Activated CD4-positive, alpha-beta T cell treated with anti-CD3 and anti-CD28 coated beads for 1 hour (primary cell): ENCODE data around the gene NXNL2.
A peak's percentile ranks its signal among the peaks of the same experiment; 100 is the strongest.

ENCODE experiments used
- DNase-seq: peaks from one replicate; pipeline ENCODE4 v3.0.0-alpha.2; 2020

NXNL2 gene

DNA sequence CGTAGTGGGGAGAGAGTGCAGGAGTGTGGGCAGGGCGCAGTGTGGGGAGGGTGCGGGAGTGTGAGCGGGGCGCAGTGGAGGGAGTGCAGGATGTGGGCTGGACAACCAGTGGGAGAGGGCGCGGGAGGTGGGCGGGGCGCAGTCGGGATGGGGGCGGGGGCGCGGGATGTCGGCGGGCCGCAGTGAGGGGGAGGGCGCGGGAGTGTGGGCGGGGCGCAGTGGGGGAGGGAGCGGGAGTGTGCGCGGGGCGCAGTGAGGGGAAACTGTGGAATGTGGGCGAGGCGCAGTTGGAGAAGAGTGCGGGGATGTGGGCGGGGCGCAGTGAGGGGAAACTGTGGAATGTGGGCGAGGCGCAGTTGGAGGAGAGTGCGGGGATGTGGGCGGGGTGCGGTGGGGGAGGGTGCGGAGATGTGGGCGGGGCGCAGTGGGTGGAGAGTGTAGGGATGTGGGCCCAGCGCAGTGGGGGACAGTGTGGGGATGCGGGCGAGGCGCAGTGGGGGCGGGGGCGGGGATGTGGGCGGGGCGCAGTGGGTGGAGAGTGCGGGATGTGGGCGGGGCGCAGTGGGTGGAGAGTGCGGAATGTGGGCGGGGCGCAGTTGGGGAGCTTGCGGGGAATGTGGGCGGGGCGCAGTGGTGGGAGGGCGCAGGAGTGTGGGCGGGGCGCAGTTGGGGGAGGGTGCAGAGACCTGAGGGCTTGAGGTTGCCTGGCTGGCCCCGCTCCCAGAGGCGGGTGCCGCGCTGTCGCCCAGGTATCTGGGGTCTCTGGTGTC is at the start of gene NXNL2:
NXNL2 (plus strand) TSS at position 723 of the 770 bp plus-strand sequence. CDS start 257 bp downstream, outside the sequence.
- peak; percentile 52 for DNase-seq

- no peak for DNase-seq
Observed at GRCh38 chr9:88488166-88488565, 46.8 kb upstream of the NXNL2 start.

DNA sequence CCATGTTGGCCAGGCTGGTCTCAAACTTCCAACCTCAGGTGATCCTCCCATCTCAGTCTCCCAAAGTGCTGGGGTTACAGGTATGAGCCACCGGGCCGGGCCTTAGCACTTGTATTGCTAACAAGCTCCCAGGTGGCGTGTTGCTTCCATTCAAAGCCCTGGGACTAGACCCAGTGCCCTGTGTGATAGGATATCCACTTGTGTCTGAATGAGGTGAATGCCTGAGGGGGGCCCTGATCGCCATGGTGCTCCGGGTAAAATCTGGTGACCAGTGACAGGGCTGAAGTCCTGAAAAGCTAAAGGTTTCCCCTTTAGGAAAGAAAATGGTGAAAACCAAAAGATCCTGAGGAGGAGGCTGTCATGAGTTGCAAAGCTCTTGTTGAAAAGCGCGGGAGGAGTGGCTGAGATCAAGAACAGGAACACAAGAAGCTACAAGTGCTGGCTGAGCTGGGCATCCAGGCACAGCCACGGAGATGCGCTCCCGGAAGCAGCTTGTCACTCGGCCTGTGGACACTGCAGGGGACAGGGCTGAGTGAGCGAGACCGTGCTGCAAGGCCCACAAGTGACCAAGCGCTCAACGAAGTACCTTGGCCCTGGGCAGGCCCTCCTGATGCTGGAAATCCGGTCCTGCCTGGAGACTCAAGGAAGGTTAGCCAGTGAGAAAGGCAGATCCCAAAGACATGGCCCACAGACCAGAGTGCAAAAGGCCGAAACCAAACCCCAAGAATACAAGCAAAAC is 39.8 kb upstream of the NXNL2 start:
- no peak for DNase-seq

DNA sequence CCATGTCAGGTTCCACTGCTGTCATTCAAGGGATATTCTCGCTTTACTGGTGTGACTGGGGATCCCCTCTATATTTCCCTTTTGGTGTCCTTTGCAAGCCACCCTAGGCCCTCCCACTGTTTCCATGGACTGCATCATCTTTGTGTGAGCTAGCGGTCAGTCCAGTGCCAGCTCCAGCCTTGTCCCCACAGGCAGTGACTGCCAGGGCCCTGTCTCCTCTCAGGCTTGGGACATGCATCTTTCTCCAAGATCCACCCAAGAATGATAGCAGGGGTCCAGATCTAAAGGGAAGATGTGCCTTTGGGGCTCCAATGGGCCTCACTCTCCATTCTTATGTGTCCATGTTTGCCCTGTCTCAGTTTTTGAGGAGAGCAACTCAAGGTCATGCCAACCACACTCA is 37.8 kb upstream of the NXNL2 start:
- DNase-seq, result no peak

DNA sequence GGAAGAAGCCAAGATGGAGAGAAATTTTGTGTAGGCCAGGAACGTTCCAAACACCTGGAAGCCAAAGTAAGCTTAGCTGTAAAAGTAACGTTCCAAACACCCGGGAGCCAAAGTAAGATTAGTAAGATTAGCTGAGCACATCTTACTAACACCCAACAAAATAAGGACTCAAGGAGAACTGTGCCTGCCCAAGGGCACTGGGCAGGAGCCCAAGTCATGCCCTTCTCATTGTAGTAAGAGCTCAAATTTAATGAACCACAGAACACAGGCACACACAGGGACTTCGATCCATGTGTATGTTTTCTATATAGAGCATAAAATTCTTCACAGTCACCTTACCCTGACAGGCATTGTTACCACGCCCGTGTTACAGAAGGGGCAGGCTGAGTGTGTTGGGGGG is 36.1 kb upstream of the NXNL2 start:
- DNase-seq, result no peak

DNA sequence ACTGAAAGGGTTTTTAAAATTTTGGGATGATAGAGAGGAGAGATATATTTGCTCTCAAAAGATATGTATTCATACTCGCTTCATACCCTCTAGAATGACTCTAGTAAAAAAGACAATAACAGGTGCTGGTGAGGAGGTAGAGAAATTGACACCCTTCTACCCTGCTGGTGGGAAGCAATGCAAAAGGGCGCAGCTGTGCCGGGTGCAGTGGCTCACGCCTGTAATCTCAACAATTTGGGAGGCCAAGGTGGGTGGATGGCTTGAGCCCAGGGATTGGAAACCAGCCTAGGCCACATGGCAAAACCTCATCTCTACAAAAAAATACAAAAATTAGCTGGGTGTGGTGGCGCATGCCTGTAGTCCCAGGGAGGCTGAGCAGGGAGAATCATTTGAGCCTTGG is 33.9 kb upstream of the NXNL2 start:
- DNase-seq, result no peak

DNA sequence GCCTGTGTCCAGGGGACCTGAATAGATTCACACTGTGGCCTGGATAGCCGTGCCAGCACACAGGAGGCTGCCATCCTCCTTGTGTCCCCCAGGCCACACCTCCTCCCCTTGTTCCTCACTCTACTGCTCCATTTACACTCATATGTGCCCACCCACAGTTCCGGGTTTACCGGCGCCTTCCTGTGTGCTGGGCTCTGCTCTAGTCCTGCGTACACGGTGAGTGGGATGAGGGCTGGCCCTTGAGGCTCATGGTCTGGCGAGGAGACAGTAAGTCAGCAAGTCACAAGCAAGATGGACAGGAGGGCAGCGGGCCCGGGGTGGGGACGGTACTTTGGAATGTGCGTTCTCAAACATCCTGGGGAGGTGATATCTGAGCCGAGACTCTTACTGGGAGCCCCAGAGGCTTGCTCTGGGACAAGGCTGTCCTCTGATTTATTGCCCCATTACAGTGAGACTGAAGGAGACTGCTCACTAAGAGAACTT is 32.4 kb upstream of the NXNL2 start:
- DNase-seq, result no peak

GRCh38 chr9:88503081-88503844 is 31.7 kb upstream of the NXNL2 start:
- no peak for DNase-seq

- DNase-seq, result no peak
Observed at GRCh38 chr9:88503845-88504764, 30.9 kb upstream of the NXNL2 start.

DNA sequence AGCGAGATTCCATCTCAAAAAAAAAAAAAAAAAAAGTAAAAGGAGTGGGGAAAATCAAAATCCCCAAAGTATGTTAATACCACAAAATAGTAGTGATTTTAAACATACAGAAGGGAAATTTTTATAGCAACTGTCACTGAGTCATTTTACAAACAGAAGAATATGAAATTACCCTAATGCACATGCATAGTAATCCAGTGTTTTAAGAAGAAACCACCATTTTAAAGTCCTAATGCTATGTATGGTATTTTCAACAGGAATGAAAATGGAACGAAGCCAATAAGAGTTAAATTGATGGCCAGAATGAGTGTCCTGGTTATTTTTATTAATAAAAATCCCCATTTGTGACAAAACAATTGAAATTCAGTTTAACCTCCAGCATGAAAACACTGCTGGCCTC is 26.7 kb upstream of the NXNL2 start:
- no peak for DNase-seq

GRCh38 chr9:88511906-88512305 is 23.1 kb upstream of the NXNL2 start:
- DNase-seq, result no peak

GRCh38 chr9:88514247-88514646 is 20.7 kb upstream of the NXNL2 start:
- DNase-seq, result no peak

GRCh38 chr9:88521308-88521707 is 13.7 kb upstream of the NXNL2 start:
- no peak for DNase-seq

DNA sequence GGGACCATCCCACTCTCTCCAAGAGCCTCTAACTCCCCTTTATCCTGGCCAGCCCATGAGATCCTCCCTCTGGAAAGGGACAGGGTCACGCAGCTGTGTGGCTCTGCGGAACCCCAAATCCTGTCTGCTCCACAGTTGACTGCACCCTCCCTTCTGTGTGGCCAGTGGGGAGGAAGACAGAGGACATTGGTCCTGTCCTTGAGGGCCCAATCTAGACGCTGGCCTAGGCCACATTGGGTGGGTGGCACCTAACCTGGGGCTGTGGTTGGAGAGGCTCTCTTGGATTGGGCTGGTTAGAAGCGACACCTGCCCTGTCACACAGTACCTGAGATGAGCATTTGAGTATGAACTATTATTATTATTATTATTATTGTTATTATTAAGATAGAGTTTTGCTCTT is 12.6 kb upstream of the NXNL2 start:
- DNase-seq, result no peak

DNA sequence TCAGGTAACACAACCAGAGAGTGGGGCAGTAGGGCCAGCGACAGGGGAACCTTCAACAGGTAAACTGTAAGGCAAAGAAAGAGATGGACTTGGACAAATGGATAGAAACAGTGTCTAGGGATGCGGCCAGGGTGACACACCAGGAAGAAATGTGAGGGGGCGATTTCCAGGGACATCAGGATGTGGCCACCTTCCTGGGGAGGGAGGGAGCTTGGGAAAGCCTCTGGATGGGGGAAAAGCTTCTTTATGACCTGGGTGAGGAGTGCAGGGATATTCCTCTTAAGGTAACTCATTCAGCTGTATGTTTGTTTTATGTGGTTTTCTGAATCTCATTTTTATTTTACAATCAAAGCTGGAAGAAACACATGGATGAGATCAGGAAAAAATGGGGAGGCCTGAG is 11.9 kb upstream of the NXNL2 start:
- DNase-seq, result no peak

- DNase-seq, result no peak
Observed at GRCh38 chr9:88524911-88525310, 10.1 kb upstream of the NXNL2 start.

GRCh38 chr9:88527618-88528017 is 7.4 kb upstream of the NXNL2 start:
- no peak for DNase-seq

DNA sequence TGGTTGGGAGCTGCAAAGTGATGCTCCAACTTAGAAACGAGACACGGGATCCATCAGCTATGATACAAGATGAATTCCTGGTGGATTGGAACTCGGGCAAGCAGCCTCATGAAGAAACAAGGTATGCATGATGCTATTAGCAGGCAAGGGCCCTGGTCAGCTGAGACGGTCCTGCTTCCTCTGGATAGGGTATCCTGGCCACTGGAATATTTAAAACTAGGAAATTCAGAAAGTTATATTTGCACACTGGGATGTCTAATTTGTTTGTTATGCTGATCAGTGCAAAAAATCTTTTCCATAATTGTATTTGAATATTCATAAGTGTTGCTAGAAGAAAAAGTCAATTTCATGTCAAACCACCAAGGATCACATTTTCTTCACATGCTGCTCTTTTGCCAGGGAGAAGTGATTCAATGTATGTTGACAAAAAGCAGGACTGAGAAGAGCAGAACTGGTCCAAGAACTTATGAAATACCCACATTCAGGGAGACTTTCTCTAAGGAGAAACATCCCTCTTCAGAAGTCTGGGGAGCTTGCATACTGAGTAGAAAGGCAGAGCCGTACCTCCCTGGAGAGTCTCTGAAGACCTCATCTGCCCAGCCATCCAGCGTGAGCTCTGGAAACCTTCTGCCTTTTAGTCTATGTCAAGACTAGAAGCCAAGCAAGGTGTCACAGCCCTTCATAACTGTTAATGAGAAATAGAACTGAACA is 6.7 kb upstream of the NXNL2 start:
- no peak for DNase-seq

GRCh38 chr9:88529496-88529895 is 5.5 kb upstream of the NXNL2 start:
- no peak for DNase-seq

- no peak for DNase-seq
Observed at GRCh38 chr9:88530051-88530450, 4.9 kb upstream of the NXNL2 start.

DNA sequence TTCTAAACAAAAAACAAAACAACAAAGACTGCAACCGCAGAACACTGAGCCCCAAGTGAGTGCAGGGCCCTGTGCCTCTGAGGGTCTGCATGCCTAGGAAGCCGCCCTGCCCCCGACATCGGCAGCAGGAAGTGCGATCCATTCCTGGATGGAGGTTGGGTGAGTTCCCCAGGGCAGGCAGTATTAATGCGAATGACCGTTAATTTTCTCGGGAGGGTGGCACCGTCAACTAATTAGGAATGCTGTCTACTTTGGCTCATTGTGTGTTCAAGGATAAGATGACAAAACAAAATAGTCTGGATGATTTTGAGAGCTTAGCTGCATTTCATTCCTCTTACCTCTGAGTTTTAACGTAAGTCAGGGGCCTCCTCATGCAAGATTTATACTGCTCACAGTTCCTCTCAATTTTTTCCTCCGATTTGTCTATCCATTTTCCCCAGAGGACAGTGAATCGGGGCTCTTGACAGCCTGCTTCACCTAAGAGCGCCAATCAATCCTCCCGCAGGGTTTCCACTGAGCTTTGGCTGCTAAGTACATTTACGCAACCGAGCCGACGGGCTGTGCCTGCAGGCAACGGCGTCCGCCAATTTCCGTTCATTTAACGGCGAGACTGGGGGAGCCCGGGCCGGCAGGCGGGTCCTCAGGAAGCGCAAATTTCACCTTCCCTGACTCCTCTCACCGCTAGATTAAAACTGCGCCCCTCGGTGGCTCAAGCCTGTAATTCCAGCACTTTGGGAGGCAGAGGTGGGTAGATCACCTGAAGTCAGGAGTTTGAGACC is 2.9 kb upstream of the NXNL2 start:
- DNase-seq, result no peak
